ENCODE results near the gene RAVER1.

GRCh38 chr19:10277795-10278589 is 55.3 kb downstream of the RAVER1 start:
- TF ChIP-seq POLR2A (IDR thresholded peaks at IDR 0.05; ENCODE audit: low read length) (no peak), GATA1 (IDR thresholded peaks at IDR 0.05; ENCODE audit: low read depth, low read length) (no peak)

Measured in erythroblast (primary cell).